CD8-positive, alpha-beta memory T cell (primary cell): Measurements from ENCODE around the gene DPM3. TPM values are rescaled to one million over a fixed set of nuclear protein-coding genes. Genes with fewer than 3 reads are reported as not detected.
A peak's percentile ranks its signal among the peaks of the same experiment; 100 is the strongest.

Source experiments
- CTCF ChIA-PET: fragments of 350-600 bp; sonication (Branson Sonifier 250); formaldehyde crosslinking; loops from one replicate; lab custom pipeline; 2021; ENCODE audit warnings: antibody characterized with exemption; lab: Charles Lee
- POLR2A ChIA-PET: fragments of 350-600 bp; sonication (Branson Sonifier 250); formaldehyde crosslinking; loops from one replicate; lab custom pipeline; 2021; ENCODE audit warnings: antibody characterized with exemption; lab: Charles Lee
- DNase-seq, 5 donors: peaks; one replicate each; pipeline versions ENCODE4 v3.0.0 to v3.0.0-alpha.2; 2020 to 2022; ENCODE audit warnings: mixed read lengths in 1 of 5
- H3K27ac ChIP-seq: one replicate; pipeline ENCODE4 v1.7.0; 2013; ENCODE audit warnings: low read depth, mild to moderate bottlenecking, low read length, moderate library complexity
- H3K27me3 ChIP-seq: 2 replicates; pipeline ENCODE4 v1.7.0; 2013; ENCODE audit warnings: low read length, mild to moderate bottlenecking; ENCODE audit not compliant: insufficient read depth, poor library complexity, severe bottlenecking
- H3K36me3 ChIP-seq: 2 replicates; pipeline ENCODE4 v1.7.0; 2013; ENCODE audit warnings: mild to moderate bottlenecking, low read length, moderate library complexity; ENCODE audit not compliant: insufficient read depth
- H3K4me1 ChIP-seq: 2 replicates; pipeline ENCODE4 v1.7.0; 2013; ENCODE audit warnings: mild to moderate bottlenecking, low read length, moderate library complexity; ENCODE audit not compliant: insufficient read depth
- H3K4me3 ChIP-seq: 2 replicates; pipeline ENCODE4 v1.7.0; 2013; ENCODE audit warnings: mild to moderate bottlenecking, low read length
- H3K9me3 ChIP-seq: 2 replicates; pipeline ENCODE4 v1.7.0; 2013; ENCODE audit warnings: mild to moderate bottlenecking, low read length
- H3K27ac Mint-ChIP-seq, 8 donors: one replicate each; pipeline ENCODE4 v1.8.0; 2020 to 2021; ENCODE audit warnings: mixed read lengths in 8 of 8, mild to moderate bottlenecking in 6 of 8, inconsistent platforms in 3 of 8, moderate library complexity in 3 of 8
- H3K27me3 Mint-ChIP-seq, 2 donors: one replicate each; pipeline ENCODE4 v1.8.0; 2020 to 2021; ENCODE audit warnings: mixed read lengths in 2 of 2, mild to moderate bottlenecking in 1 of 2, moderate library complexity in 1 of 2
- H3K36me3 Mint-ChIP-seq, 3 donors: one replicate each; pipeline ENCODE4 v1.8.0; 2020 to 2021; ENCODE audit warnings: mixed read lengths in 3 of 3, inconsistent platforms in 1 of 3, mild to moderate bottlenecking in 1 of 3
- H3K4me1 Mint-ChIP-seq, 3 donors: one replicate each; pipeline ENCODE4 v1.8.0; 2020 to 2021; ENCODE audit warnings: mixed read lengths in 3 of 3, inconsistent platforms in 1 of 3, mild to moderate bottlenecking in 1 of 3
- H3K4me3 Mint-ChIP-seq, 7 donors: one replicate each; pipeline ENCODE4 v1.8.0; 2020 to 2021; ENCODE audit warnings: mixed read lengths in 7 of 7, mild to moderate bottlenecking in 6 of 7, moderate library complexity in 4 of 7, inconsistent platforms in 2 of 7
- H3K9me3 Mint-ChIP-seq, 5 donors: one replicate each; pipeline ENCODE4 v1.8.0; 2020 to 2022; ENCODE audit warnings: mixed read lengths in 5 of 5, mild to moderate bottlenecking in 3 of 5, moderate library complexity in 2 of 5, inconsistent platforms in 1 of 5
- polyA plus RNA-seq: library from polyadenylated mRNA; unstranded; fragments of 300-500 nt; fragmentation: Illumina TruSeq; gene quantifications from one replicate; pipeline ENCODE4 v1.2.3, GENCODE V29; 2021
- total RNA-seq, 2 experiments: library from RNA; stranded (reverse); gene quantifications; one replicate each; pipeline ENCODE4 v1.2.3, GENCODE V29; 2021

The DPM3 gene
- total and polyA plus RNA-seq, 3 experiments from 2014 or later: 38.9 to 120 (median 40.9) TPM

- Mint-ChIP-seq H3K27me3 (peaks cover 7 to 16% of the 10 kb centered on the region in 2 donors), H3K36me3 (peaks cover 0 to 17% (median 1%) of the 10 kb centered on the region in 3 donors), H3K9me3 (no peaks in the 10 kb centered on the region), H3K4me1 (peaks cover 34 to 48% (median 42%) of the 10 kb centered on the region in 3 donors), H3K27ac (peak overlapping the region in 2 of 8 donors; percentile 8 to 94), H3K4me3 (peak overlapping the region in 4 of 7 donors; percentile 24 to 100 (median 95))
- POLR2A ChIA-PET: interaction anchor here (1.2 to 1.4 kb wide), 2 partner anchors 48 to 49 kb away, joined by 3 read pairs; no protein-coding TSS in a partner anchor
- no peaks in the 10 kb centered on the region for H3K9me3 ChIP-seq
- no peak for DNase-seq
- no peak overlapping the region for H3K27ac ChIP-seq
- no peak overlapping the region for H3K4me3 ChIP-seq
- CTCF ChIA-PET: interaction anchor here (1.0 to 1.1 kb wide), 3 partner anchors 11 to 83 kb away, joined by 3 read pairs; partner anchors contain the start of gene ADAM15
- peaks cover 30% of the 10 kb centered on the region for H3K4me1 ChIP-seq
- H3K27me3 ChIP-seq: no peaks in the 10 kb centered on the region
- no peaks in the 10 kb centered on the region for H3K36me3 ChIP-seq
Observed at GRCh38 chr1:155133799-155134281, 6.5 kb downstream of the DPM3 start.

- Histone ChIP-seq H3K36me3 (no peaks in the 10 kb centered on the region), H3K27ac (no peak overlapping the region), H3K4me1 (peaks cover 38% of the 10 kb centered on the region), H3K9me3 (no peaks in the 10 kb centered on the region), H3K27me3 (no peaks in the 10 kb centered on the region), H3K4me3 (no peak overlapping the region)
- CTCF ChIA-PET: interaction anchor here (1.2 to 1.9 kb wide), 3 partner anchors 8 to 47 kb away, joined by 3 to 9 read pairs (median 4); partner anchors contain the start of genes DPM3 and KRTCAP2
- H3K9me3 Mint-ChIP-seq: no peaks in the 10 kb centered on the region
- H3K4me1 Mint-ChIP-seq: peaks cover 35 to 46% (median 37%) of the 10 kb centered on the region in 3 donors
- H3K4me3 Mint-ChIP-seq: peak overlapping the region in 2 of 7 donors; percentile 16 to 37
- peak overlapping the region in 3 of 8 donors; percentile 12 to 50 (median 33) for H3K27ac Mint-ChIP-seq
- DNase-seq: no peak
- POLR2A ChIA-PET: no interaction called here
- peaks cover 19 to 29% of the 10 kb centered on the region in 2 donors for H3K27me3 Mint-ChIP-seq
- H3K36me3 Mint-ChIP-seq: peaks cover 0 to 12% (median 0%) of the 10 kb centered on the region in 3 donors
Observed at GRCh38 chr1:155131856-155132255, 8.5 kb downstream of the DPM3 start.

GRCh38 chr1:155131285-155131684 is 9.0 kb downstream of the DPM3 start:
- peaks cover 40% of the 10 kb centered on the region for H3K4me1 ChIP-seq
- Mint-ChIP-seq H3K4me3 (peak overlapping the region in 2 of 7 donors; percentile 16 to 37), H3K36me3 (peaks cover 0 to 10% (median 0%) of the 10 kb centered on the region in 3 donors), H3K9me3 (no peaks in the 10 kb centered on the region), H3K4me1 (peaks cover 35 to 46% (median 38%) of the 10 kb centered on the region in 3 donors), H3K27ac (no peak overlapping the region), H3K27me3 (peaks cover 19 to 31% of the 10 kb centered on the region in 2 donors)
- no peak overlapping the region for H3K27ac ChIP-seq
- POLR2A ChIA-PET: no interaction called here
- DNase-seq: no peak
- no peak overlapping the region for H3K4me3 ChIP-seq
- no peaks in the 10 kb centered on the region for H3K27me3 ChIP-seq
- no peaks in the 10 kb centered on the region for H3K36me3 ChIP-seq
- CTCF ChIA-PET: interaction anchor here (1.2 to 1.9 kb wide), 3 partner anchors 9 to 46 kb away, joined by 3 to 9 read pairs (median 4); partner anchors contain the start of genes DPM3 and KRTCAP2
- H3K9me3 ChIP-seq: no peaks in the 10 kb centered on the region

- peaks cover 16 to 31% of the 10 kb centered on the region in 2 donors for H3K27me3 Mint-ChIP-seq
- Histone ChIP-seq H3K36me3 (no peaks in the 10 kb centered on the region), H3K4me1 (peaks cover 41% of the 10 kb centered on the region), H3K27ac (peak overlapping the region; percentile 6), H3K27me3 (no peaks in the 10 kb centered on the region), H3K9me3 (no peaks in the 10 kb centered on the region), H3K4me3 (no peak overlapping the region)
- H3K4me1 Mint-ChIP-seq: peaks cover 32 to 41% (median 33%) of the 10 kb centered on the region in 3 donors
- ChIA-PET CTCF (interaction anchor here (1.2 to 3.0 kb wide), 4 partner anchors 39 to 46 kb away, joined by 3 to 12 read pairs (median 6); partner anchors contain the start of gene KRTCAP2), POLR2A (no interaction called here)
- peaks cover 0 to 4% (median 0%) of the 10 kb centered on the region in 3 donors for H3K36me3 Mint-ChIP-seq
- peak overlapping the region in 2 of 8 donors; percentile 13 to 77 for H3K27ac Mint-ChIP-seq
- no peak for DNase-seq
- peak overlapping the region in 1 of 7 donors; percentile 37 for H3K4me3 Mint-ChIP-seq
- H3K9me3 Mint-ChIP-seq: no peaks in the 10 kb centered on the region
Observed at GRCh38 chr1:155130272-155131006, 9.9 kb downstream of the DPM3 start.

- H3K27me3 Mint-ChIP-seq: peaks cover 16 to 34% of the 10 kb centered on the region in 2 donors
- CTCF ChIA-PET: interaction anchor here (0.9 to 3.0 kb wide), 6 partner anchors 14 to 67 kb away, joined by 3 to 12 read pairs (median 4); partner anchors contain the start of gene KRTCAP2
- H3K27ac Mint-ChIP-seq: peak overlapping the region in 4 of 8 donors; percentile 13 to 81 (median 61)
- H3K4me3 ChIP-seq: peak overlapping the region; percentile 58
- POLR2A ChIA-PET: no interaction called here
- H3K4me3 Mint-ChIP-seq: peak overlapping the region; percentile 68 to 89 (median 79)
- no peaks in the 10 kb centered on the region for H3K36me3 Mint-ChIP-seq
- peak in 1 of 5 donors; percentile 31 for DNase-seq
- H3K36me3 ChIP-seq: no peaks in the 10 kb centered on the region
- peaks cover 23 to 30% (median 23%) of the 10 kb centered on the region in 3 donors for H3K4me1 Mint-ChIP-seq
- H3K9me3 Mint-ChIP-seq: no peaks in the 10 kb centered on the region
- H3K27ac ChIP-seq: no peak overlapping the region
- H3K9me3 ChIP-seq: no peaks in the 10 kb centered on the region
- no peaks in the 10 kb centered on the region for H3K27me3 ChIP-seq
- peaks cover 34% of the 10 kb centered on the region for H3K4me1 ChIP-seq
Observed at GRCh38 chr1:155128755-155129473, 11.4 kb downstream of the DPM3 start.

GRCh38 chr1:155127967-155128754 is 12.2 kb downstream of the DPM3 start:
- ChIA-PET POLR2A (no interaction called here), CTCF (interaction anchor here (0.9 to 3.0 kb wide), 6 partner anchors 15 to 67 kb away, joined by 3 to 12 read pairs (median 4); partner anchors contain the start of gene KRTCAP2)
- H3K9me3 Mint-ChIP-seq: no peaks in the 10 kb centered on the region
- DNase-seq: no peak
- Histone ChIP-seq H3K36me3 (no peaks in the 10 kb centered on the region), H3K27me3 (no peaks in the 10 kb centered on the region), H3K27ac (peak overlapping the region; percentile 55), H3K4me3 (peak overlapping the region; percentile 58), H3K9me3 (no peaks in the 10 kb centered on the region), H3K4me1 (peaks cover 34% of the 10 kb centered on the region)
- peak overlapping the region in 5 of 8 donors; percentile 13 to 71 (median 47) for H3K27ac Mint-ChIP-seq
- no peaks in the 10 kb centered on the region for H3K36me3 Mint-ChIP-seq
- peak overlapping the region; percentile 68 to 89 (median 79) for H3K4me3 Mint-ChIP-seq
- H3K4me1 Mint-ChIP-seq: peaks cover 23 to 30% (median 23%) of the 10 kb centered on the region in 3 donors
- H3K27me3 Mint-ChIP-seq: peaks cover 16 to 34% of the 10 kb centered on the region in 2 donors
